ENCODE measurements around the gene TPK1.

GRCh38 chr7:144736880-144737493, 98.9 kb downstream of the TPK1 start:
- TF ChIP-seq CTCF (IDR thresholded peaks at IDR 0.05) = no peak
- TF ChIP-seq POLR2A (IDR thresholded peaks at IDR 0.05) = no peak

Measured in right lobe of liver (tissue), 4 donors.